A673 (cell line): ENCODE results near the gene TFAP2E. TPM values are rescaled to one million over a fixed set of nuclear protein-coding genes. Genes with fewer than 3 reads are reported as not detected.

Source experiments
- BruUV-seq: library from RNA; stranded (reverse); fragments of 400-500 nt; replicated peaks from 2 replicates; lab custom pipeline; 2021; lab: Mats Ljungman, UMichigan
- CTCF ChIA-PET: fragments of 300-600 bp; sonication (Branson Sonifier 250); formaldehyde crosslinking; loops from one replicate; lab custom pipeline; 2022; ENCODE audit warnings: antibody characterized with exemption; lab: Charles Lee
- POLR2A ChIA-PET: fragments of 300-600 bp; sonication (Branson Sonifier 250); formaldehyde crosslinking; loops from one replicate; lab custom pipeline; 2022; ENCODE audit warnings: antibody characterized with exemption; ENCODE audit not compliant: low non-redundant PET; lab: Charles Lee
- DNase-seq: peaks from one replicate; pipeline ENCODE4 v3.0.0-alpha.2; 2015; ENCODE audit warnings: low spot score
- H3K27ac ChIP-seq: fragments of 200-600 bp; sonication (generic); 2 replicates; pipeline ENCODE4 v1.5.1; 2016; ENCODE audit warnings: mixed run types, low read depth, mild to moderate bottlenecking, mixed read lengths, antibody characterized with exemption, low read length; ENCODE audit not compliant: poor library complexity, severe bottlenecking
- H3K27me3 ChIP-seq: fragments of 200-600 bp; sonication (generic); replicated peaks from 2 replicates; pipeline ENCODE4 v1.6.1; 2017; ENCODE audit warnings: mixed run types, low read depth, mild to moderate bottlenecking, mixed read lengths, antibody characterized with exemption, low read length; ENCODE audit not compliant: insufficient read depth, poor library complexity
- H3K36me3 ChIP-seq: fragments of 200-600 bp; sonication (generic); 2 replicates; pipeline ENCODE4 v1.6.1; 2016; ENCODE audit warnings: mixed run types, mild to moderate bottlenecking, mixed read lengths, antibody characterized with exemption, low read length; ENCODE audit not compliant: insufficient read depth, poor library complexity, severe bottlenecking
- H3K4me1 ChIP-seq: fragments of 200-600 bp; sonication (generic); 2 replicates; pipeline ENCODE4 v1.6.1; 2017; ENCODE audit warnings: mixed run types, mild to moderate bottlenecking, mixed read lengths, antibody characterized with exemption, low read length; ENCODE audit not compliant: insufficient read depth, poor library complexity, severe bottlenecking
- H3K4me3 ChIP-seq: fragments of 200-600 bp; sonication (generic); 2 replicates; pipeline ENCODE4 v1.5.1; 2016; ENCODE audit warnings: low read depth, mixed run types, mild to moderate bottlenecking, mixed read lengths, low read length; ENCODE audit not compliant: poor library complexity, severe bottlenecking
- H3K9me3 ChIP-seq: fragments of 200-600 bp; sonication (generic); 2 replicates; pipeline ENCODE4 v1.6.1; 2016; ENCODE audit warnings: mixed run types, low read depth, mild to moderate bottlenecking, mixed read lengths, antibody characterized with exemption, low read length; ENCODE audit not compliant: poor library complexity, severe bottlenecking
- EZH2 ChIP-seq: fragments of 200-600 bp; sonication (generic); IDR thresholded peaks from 2 replicates; pipeline ENCODE4 v1.6.1; 2017; ENCODE audit warnings: borderline replicate concordance, low read depth, mild to moderate bottlenecking, mixed read lengths, antibody characterized with exemption, low read length; ENCODE audit not compliant: poor library complexity, severe bottlenecking
- intact Hi-C: fragments of 100-400 bp; cut with micrococcal nuclease; formaldehyde crosslinking; loops from one replicate; pipeline ENCODE4 v1.10.0; 2022; ENCODE audit not compliant: unreplicated experiment
- total RNA-seq: library from RNA; stranded (reverse); gene quantifications from 2 replicates; pipeline ENCODE4 v1.2.3, GENCODE V29; 2021
- TF ChIP-seq, protein P1 (sequence below): fragments of 300-800, 200-600 bp; sonication (generic); conservative IDR thresholded peaks from 2 replicates; pipeline ENCODE4 v1.5.1; 2017; ENCODE audit warnings: low read depth, mild to moderate bottlenecking, antibody characterized with exemption, low read length, moderate library complexity, mixed read lengths

Gene TFAP2E
- total RNA-seq, 1 experiment from 2014 or later, result 0.52 TPM

- Histone ChIP-seq H3K9me3 (no peaks in the 10 kb centered on the region), H3K36me3 (no peaks in the 10 kb centered on the region), H3K27me3 (no peaks in the 10 kb centered on the region), H3K27ac (no peak overlapping the region), H3K4me1 (no peaks in the 10 kb centered on the region), H3K4me3 (no peak overlapping the region)
- no TSS peak for BruUV-seq
- POLR2A ChIA-PET, result no interaction called here
- no peak for DNase-seq
- CTCF ChIA-PET, result no interaction called here
- TF ChIP-seq, protein P1, sequence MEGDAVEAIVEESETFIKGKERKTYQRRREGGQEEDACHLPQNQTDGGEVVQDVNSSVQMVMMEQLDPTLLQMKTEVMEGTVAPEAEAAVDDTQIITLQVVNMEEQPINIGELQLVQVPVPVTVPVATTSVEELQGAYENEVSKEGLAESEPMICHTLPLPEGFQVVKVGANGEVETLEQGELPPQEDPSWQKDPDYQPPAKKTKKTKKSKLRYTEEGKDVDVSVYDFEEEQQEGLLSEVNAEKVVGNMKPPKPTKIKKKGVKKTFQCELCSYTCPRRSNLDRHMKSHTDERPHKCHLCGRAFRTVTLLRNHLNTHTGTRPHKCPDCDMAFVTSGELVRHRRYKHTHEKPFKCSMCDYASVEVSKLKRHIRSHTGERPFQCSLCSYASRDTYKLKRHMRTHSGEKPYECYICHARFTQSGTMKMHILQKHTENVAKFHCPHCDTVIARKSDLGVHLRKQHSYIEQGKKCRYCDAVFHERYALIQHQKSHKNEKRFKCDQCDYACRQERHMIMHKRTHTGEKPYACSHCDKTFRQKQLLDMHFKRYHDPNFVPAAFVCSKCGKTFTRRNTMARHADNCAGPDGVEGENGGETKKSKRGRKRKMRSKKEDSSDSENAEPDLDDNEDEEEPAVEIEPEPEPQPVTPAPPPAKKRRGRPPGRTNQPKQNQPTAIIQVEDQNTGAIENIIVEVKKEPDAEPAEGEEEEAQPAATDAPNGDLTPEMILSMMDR, result no peak
- TF ChIP-seq EZH2, result no peak
- intact Hi-C loops, result no loop called here
Measured at GRCh38 chr1:35588197-35588910, 15.2 kb downstream of the TFAP2E start.

DNA sequence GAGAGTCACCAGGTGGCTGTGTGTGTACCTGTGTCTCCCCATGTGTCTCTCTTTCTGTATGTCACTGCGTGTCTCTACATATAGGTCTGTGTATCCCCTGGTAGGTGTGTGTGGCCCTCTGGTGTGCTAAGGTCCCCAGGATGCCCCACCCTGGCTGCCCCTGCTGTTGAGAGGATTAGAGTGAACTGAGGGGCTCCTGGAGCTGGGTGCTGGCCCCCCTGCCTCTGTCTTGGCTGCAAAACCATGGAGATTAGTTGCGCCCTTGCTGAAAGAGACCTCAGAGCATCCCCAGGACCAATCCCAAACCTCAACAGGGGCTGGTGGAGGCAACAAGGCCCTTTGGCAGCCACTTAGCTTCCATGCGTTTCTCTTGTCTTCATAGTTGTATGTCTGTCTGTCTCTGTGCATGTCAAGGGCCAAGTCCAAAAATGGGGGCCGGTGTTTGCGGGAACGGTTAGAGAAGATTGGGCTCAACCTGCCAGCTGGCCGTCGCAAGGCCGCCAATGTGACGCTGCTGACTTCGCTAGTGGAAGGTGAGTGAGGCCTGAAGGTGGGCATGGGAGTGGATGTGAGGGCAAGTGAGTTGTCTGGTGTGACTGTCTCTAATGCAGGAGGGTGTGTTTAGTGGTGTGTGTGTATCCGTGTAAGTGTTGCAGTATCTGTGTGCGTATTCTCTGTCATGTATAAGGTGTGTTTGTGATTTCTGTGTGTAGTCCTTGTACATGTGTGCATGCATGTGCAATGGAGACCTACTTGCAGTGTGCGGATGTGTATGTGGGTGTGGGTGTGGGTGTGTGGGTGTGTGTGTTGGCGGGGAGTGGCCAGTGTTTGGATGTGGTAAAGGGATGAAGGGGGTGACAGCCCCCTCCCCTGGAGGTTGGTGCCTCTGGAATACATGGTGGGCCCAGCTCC lies 16.7 kb downstream of the TFAP2E start:
- ChIA-PET CTCF (interaction anchor here (0.7 kb wide), 1 partner anchor 21 kb away, joined by 3 read pairs; no protein-coding TSS in a partner anchor), POLR2A (no interaction called here)
- Histone ChIP-seq H3K36me3 (no peaks in the 10 kb centered on the region), H3K9me3 (no peaks in the 10 kb centered on the region), H3K4me1 (no peaks in the 10 kb centered on the region), H3K4me3 (no peak overlapping the region), H3K27ac (no peak overlapping the region), H3K27me3 (no peaks in the 10 kb centered on the region)
- DNase-seq, result no peak
- TF ChIP-seq, protein P1, result no peak
- TF ChIP-seq EZH2, result no peak
- BruUV-seq, result no TSS peak
- intact Hi-C loops, result no loop called here

- H3K27me3 ChIP-seq, result no peaks in the 10 kb centered on the region
- intact Hi-C loops, result no loop called here
- DNase-seq, result no peak
- H3K4me1 ChIP-seq, result no peaks in the 10 kb centered on the region
- no peaks in the 10 kb centered on the region for H3K36me3 ChIP-seq
- CTCF ChIA-PET, result no interaction called here
- H3K4me3 ChIP-seq, result no peak overlapping the region
- H3K27ac ChIP-seq, result no peak overlapping the region
- no TSS peak for BruUV-seq
- no peak for TF ChIP-seq EZH2
- TF ChIP-seq, protein P1, result no peak
- H3K9me3 ChIP-seq, result no peaks in the 10 kb centered on the region
- POLR2A ChIA-PET, result no interaction called here
Measured at GRCh38 chr1:35590476-35591040, 17.4 kb downstream of the TFAP2E start.
